ENCODE data around the gene FAT1.

DNA sequence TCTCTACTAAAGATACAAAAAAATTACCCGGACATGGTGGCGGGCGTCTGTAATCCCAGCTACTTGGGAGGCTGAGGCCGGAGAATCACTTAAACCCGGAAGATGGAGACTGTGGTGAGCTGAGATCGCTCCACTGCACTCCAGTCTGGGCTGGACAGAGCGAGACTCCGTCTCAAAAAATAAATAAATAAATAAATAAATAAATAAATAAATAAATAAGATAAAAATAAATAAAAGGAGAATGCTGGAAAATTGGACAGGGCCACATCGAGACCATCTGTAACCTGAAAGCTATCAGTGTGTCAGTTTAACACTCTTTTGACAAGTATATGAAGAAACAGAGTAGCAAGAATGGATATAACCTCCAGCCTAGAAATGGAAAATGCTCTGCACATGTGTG is 15.7 kb upstream of the FAT1 start:
- TF ChIP-seq, protein P1, sequence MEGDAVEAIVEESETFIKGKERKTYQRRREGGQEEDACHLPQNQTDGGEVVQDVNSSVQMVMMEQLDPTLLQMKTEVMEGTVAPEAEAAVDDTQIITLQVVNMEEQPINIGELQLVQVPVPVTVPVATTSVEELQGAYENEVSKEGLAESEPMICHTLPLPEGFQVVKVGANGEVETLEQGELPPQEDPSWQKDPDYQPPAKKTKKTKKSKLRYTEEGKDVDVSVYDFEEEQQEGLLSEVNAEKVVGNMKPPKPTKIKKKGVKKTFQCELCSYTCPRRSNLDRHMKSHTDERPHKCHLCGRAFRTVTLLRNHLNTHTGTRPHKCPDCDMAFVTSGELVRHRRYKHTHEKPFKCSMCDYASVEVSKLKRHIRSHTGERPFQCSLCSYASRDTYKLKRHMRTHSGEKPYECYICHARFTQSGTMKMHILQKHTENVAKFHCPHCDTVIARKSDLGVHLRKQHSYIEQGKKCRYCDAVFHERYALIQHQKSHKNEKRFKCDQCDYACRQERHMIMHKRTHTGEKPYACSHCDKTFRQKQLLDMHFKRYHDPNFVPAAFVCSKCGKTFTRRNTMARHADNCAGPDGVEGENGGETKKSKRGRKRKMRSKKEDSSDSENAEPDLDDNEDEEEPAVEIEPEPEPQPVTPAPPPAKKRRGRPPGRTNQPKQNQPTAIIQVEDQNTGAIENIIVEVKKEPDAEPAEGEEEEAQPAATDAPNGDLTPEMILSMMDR (conservative IDR thresholded peaks at IDR 0.05; ENCODE audit: low read depth, low read length), result no peak
- TF ChIP-seq EZH2 (IDR thresholded peaks at IDR 0.05; ENCODE audit: borderline replicate concordance, low read depth, low read length, poor library complexity, severe bottlenecking), result no peak

All from A673 (cell line).